ENCODE measurements around the gene CHST1. TPM values are rescaled to one million over a fixed set of nuclear protein-coding genes. Genes with fewer than 3 reads are reported as not detected.

CHST1 gene
- total RNA-seq, 1 donor from 2014 or later, result not detected

- H3K9me3 Mint-ChIP-seq, result peaks cover 3% of the 10 kb centered on the region
- H3K27me3 Mint-ChIP-seq, result peaks cover 24% of the 10 kb centered on the region
- intact Hi-C loops (cut with micrococcal nuclease), result no loop called here
- no peaks in the 10 kb centered on the region for H3K36me3 Mint-ChIP-seq (ENCODE audit: low read depth)
- ATAC-seq (ENCODE audit: low read depth) (no peak), DNase-seq (no peak)
- TF ChIP-seq CTCF (IDR thresholded peaks at IDR 0.05), result no peak
- no peaks in the 10 kb centered on the region for H3K4me1 Mint-ChIP-seq
- H3K27ac Mint-ChIP-seq, result no peak overlapping the region
- ChIA-PET POLR2A (no interaction called here), CTCF (no interaction called here)
- H3K4me3 Mint-ChIP-seq, result no peak overlapping the region
Observed at GRCh38 chr11:45599161-45599943, 66.1 kb downstream of the CHST1 start.

Other genes starting within 250 kb of the CHST1 start
- 8.6 and 8.8 TPM in 2 replicates for gene SLC35C1, start 139.5 kb upstream of the CHST1 start, total RNA-seq
- 47.5 and 56.8 TPM in 2 replicates for gene CRY2, start 181.9 kb upstream of the CHST1 start, total RNA-seq
- 1.9 and 3.4 TPM in 2 replicates for gene MAPK8IP1, start 220.0 kb upstream of the CHST1 start, total RNA-seq
- 3.9 and 4.6 TPM in 2 replicates for gene FREY1, start 241.6 kb upstream of the CHST1 start, total RNA-seq